K562 (cell line): ENCODE data around the gene AMPD3. TPM values are rescaled to one million over a fixed set of nuclear protein-coding genes. Genes with fewer than 3 reads are reported as not detected.

Experiments
- ATF7 ChIP-seq: fragments of 450-650 bp; IDR thresholded peaks from 2 replicates; pipeline ENCODE4 v1.7.1; 2014; ENCODE audit warnings: mild to moderate bottlenecking, moderate library complexity
- BHLHE40 ChIP-seq: IDR thresholded peaks from 2 replicates; pipeline ENCODE4 v1.6.1; 2011; ENCODE audit warnings: low read length, improper control_type of control experiment
- C11orf30 ChIP-seq: fragments of 450-650 bp; IDR thresholded peaks from 2 replicates; pipeline ENCODE4 v1.6.1; 2016; ENCODE audit warnings: low read depth, mild to moderate bottlenecking
- CBX3 ChIP-seq, 2 experiments: IDR thresholded peaks; 1 replicate in 1 of 2; 2 replicates in 1 of 2; pipeline ENCODE4 v1.6.1; 2012; ENCODE audit warnings: inconsistent platforms in 2 of 2, low read length in 2 of 2, borderline replicate concordance in 1 of 2, control low read depth in 1 of 2
- ESRRA ChIP-seq: fragments of 450-650 bp; IDR thresholded peaks from 2 replicates; pipeline ENCODE4 v1.6.1; 2014; ENCODE audit warnings: low read depth, mild to moderate bottlenecking, moderate library complexity, borderline replicate concordance
- ESRRB ChIP-seq: fragments of 250-450 bp; sonication (Bioruptor Pico); IDR thresholded peaks from 2 replicates; pipeline ENCODE4 v1.5.0; 2020; ENCODE audit warnings: mild to moderate bottlenecking, moderate library complexity, borderline replicate concordance
- ETV6 ChIP-seq, 3 experiments: fragments of 150-350 bp in 1 of 3; sonication (generic) in 1 of 3; formaldehyde crosslinking in 1 of 3; IDR thresholded peaks; 2 replicates each; pipeline versions ENCODE4 v1.6.1 to v1.8.0; 2014 to 2022; ENCODE audit warnings: borderline replicate concordance in 2 of 3, low read depth in 2 of 3, antibody characterized with exemption in 1 of 3, low read length in 1 of 3, mild to moderate bottlenecking in 1 of 3, missing genetic modification reagents in 1 of 3
- FIP1L1 ChIP-seq: fragments of 200-400 bp; formaldehyde crosslinking; IDR thresholded peaks from 2 replicates; pipeline ENCODE4 v1.6.1; 2018; ENCODE audit warnings: mild to moderate bottlenecking, low read depth, low read length; ENCODE audit not compliant: poor library complexity, severe bottlenecking
- HBP1 ChIP-seq: fragments of 450-650 bp; formaldehyde crosslinking; IDR thresholded peaks from 2 replicates; pipeline ENCODE4 v1.4.0; 2022; ENCODE audit warnings: missing genetic modification characterization
- HDAC6 ChIP-seq: IDR thresholded peaks from 2 replicates; pipeline ENCODE4 v1.6.1; 2012; ENCODE audit warnings: low read depth, mild to moderate bottlenecking, control low read depth, inconsistent platforms, low read length, moderate library complexity
- HNRNPL ChIP-seq: fragments of 200-400 bp; formaldehyde crosslinking; IDR thresholded peaks from 2 replicates; pipeline ENCODE4 v1.6.1; 2017; ENCODE audit warnings: low read depth, mild to moderate bottlenecking, low read length
- JUND ChIP-seq, 2 experiments: IDR thresholded peaks; 2 replicates in 1 of 2; 3 replicates in 1 of 2; pipeline ENCODE4 v1.6.1; 2011; ENCODE audit warnings: borderline replicate concordance in 2 of 2, low read depth in 2 of 2, low read length in 2 of 2, improper control_type of control experiment in 1 of 2, missing biosample characterization in 1 of 2, missing genetic modification characterization in 1 of 2, missing genetic modification reagents in 1 of 2
- MIER1 ChIP-seq: fragments of 450-650 bp; IDR thresholded peaks from 2 replicates; pipeline ENCODE4 v1.6.1; 2016; ENCODE audit warnings: antibody characterized with exemption, mild to moderate bottlenecking, low read depth
- NEUROD1 ChIP-seq: fragments of 150-350 bp; IDR thresholded peaks from 2 replicates; pipeline ENCODE4 v1.6.1; 2014; ENCODE audit warnings: borderline replicate concordance, low read length, low read depth; ENCODE audit not compliant: partially characterized antibody
- POLR2AphosphoS5 ChIP-seq: IDR thresholded peaks from 2 replicates; pipeline ENCODE4 v1.6.1; 2011; ENCODE audit warnings: mild to moderate bottlenecking, low read depth, low read length, moderate library complexity; ENCODE audit not compliant: control insufficient read depth, insufficient read depth
- SUPT5H ChIP-seq: fragments of 450-650 bp; IDR thresholded peaks from 2 replicates; pipeline ENCODE4 v1.6.1; 2016
- TAF1 ChIP-seq: IDR thresholded peaks from 2 replicates; pipeline ENCODE4 v1.6.1; 2011; ENCODE audit warnings: mild to moderate bottlenecking, low read length, moderate library complexity; ENCODE audit not compliant: insufficient read depth, control insufficient read depth, severe bottlenecking; ENCODE audit errors: extremely low read depth
- ZC3H8 ChIP-seq: fragments of 450-650 bp; IDR thresholded peaks from 2 replicates; pipeline ENCODE4 v1.6.1; 2017
- ZFP30 ChIP-seq: fragments of 250-450 bp; sonication (Bioruptor Pico); IDR thresholded peaks from 2 replicates; pipeline ENCODE4 v1.8.0; 2022; ENCODE audit warnings: moderate library complexity, mild to moderate bottlenecking, inconsistent platforms, borderline replicate concordance
- ZFX ChIP-seq: sonication (generic); formaldehyde crosslinking; IDR thresholded peaks from 2 replicates; pipeline ENCODE4 v1.8.0; 2022; ENCODE audit warnings: mild to moderate bottlenecking, missing genetic modification reagents, moderate library complexity
- ZNF146 ChIP-seq: IDR thresholded peaks from one replicate; pipeline ENCODE4 v1.6.1; 2018; ENCODE audit warnings: missing compliant biosample characterization; ENCODE audit not compliant: unreplicated experiment
- ZNF239 ChIP-seq: fragments of 250-450 bp; sonication (Bioruptor Pico); IDR thresholded peaks from 2 replicates; pipeline ENCODE4 v1.4.0; 2020; ENCODE audit warnings: mild to moderate bottlenecking
- ZNF384 ChIP-seq: IDR thresholded peaks from 2 replicates; pipeline ENCODE4 v1.6.1; 2012; ENCODE audit warnings: low read depth, low read length, improper control_type of control experiment
- polyA plus RNA-seq, 8 experiments: library from polyadenylated mRNA; depleted of rRNA in 4 of 8; stranded (reverse) in 5 of 8; unstranded in 3 of 8; fragments of >200 nt; fragmentation: Nextera tagmentation in 2 of 8; fragmentation: Illumina TruSeq in 1 of 8; extraction: Ambion mirVana in 2 of 8; extraction: Trizol in 1 of 8; gene quantifications; 2 replicates each; pipeline versions ENCODE4 v1.2.1 to v1.2.3, GENCODE V29; 2011 to 2014; ENCODE audit warnings: inconsistent platforms in 1 of 8, missing spikeins in 1 of 8
- total RNA-seq, 7 experiments: library from RNA; depleted of rRNA in 6 of 7; stranded (reverse); fragments of >200 nt in 6 of 7; fragmentation: Illumina TruSeq in 2 of 7; extraction: Trizol in 2 of 7; gene quantifications; 2 replicates each; pipeline versions ENCODE4 v1.2.1 to v1.2.3, GENCODE V29; 2011 to 2021; ENCODE audit warnings: low replicate concordance in 1 of 7
- TF ChIP-seq, protein P1 (sequence below): sonication (generic); formaldehyde crosslinking; IDR thresholded peaks from 2 replicates; pipeline ENCODE4 v1.8.0; 2022; ENCODE audit warnings: mild to moderate bottlenecking, missing genetic modification reagents, borderline replicate concordance

The AMPD3 gene
- total and polyA plus RNA-seq, 9 of the 15 experiments (the other 6 are each of a cell fraction or from before 2014, with no cell fraction given) = 4.4 to 23.6 (median 11.2) TPM

- TF ChIP-seq, protein P1, sequence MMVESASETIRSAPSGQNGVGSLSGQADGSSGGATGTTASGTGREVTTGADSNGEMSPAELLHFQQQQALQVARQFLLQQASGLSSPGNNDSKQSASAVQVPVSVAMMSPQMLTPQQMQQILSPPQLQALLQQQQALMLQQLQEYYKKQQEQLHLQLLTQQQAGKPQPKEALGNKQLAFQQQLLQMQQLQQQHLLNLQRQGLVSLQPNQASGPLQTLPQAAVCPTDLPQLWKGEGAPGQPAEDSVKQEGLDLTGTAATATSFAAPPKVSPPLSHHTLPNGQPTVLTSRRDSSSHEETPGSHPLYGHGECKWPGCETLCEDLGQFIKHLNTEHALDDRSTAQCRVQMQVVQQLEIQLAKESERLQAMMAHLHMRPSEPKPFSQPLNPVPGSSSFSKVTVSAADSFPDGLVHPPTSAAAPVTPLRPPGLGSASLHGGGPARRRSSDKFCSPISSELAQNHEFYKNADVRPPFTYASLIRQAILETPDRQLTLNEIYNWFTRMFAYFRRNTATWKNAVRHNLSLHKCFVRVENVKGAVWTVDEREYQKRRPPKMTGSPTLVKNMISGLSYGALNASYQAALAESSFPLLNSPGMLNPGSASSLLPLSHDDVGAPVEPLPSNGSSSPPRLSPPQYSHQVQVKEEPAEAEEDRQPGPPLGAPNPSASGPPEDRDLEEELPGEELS (CRISPR knock-in tag) = no peak
- peak; percentile 61 for TF ChIP-seq JUND (IDR thresholded peaks at IDR 0.05; ENCODE audit: borderline replicate concordance, low read depth, low read length)
- peak; percentile 13; the same call in 1 of the 3 replicates for TF ChIP-seq JUND (tag; IDR thresholded peaks at IDR 0.05; ENCODE audit: borderline replicate concordance, low read depth, low read length)
- TF ChIP-seq ATF7 = peak; percentile 77
- TF ChIP-seq ZNF146 (CRISPR knock-in tag) = peak; percentile 28
- TF ChIP-seq NEUROD1 = peak; percentile 59
- peak; percentile 91 for TF ChIP-seq POLR2AphosphoS5
- TF ChIP-seq MIER1 = no peak
- peak; percentile 100 for TF ChIP-seq ZFX
- TF ChIP-seq TAF1 = peak; percentile 80
- TF ChIP-seq BHLHE40 = peak; percentile 24; the same call in 1 of the 2 replicates
- TF ChIP-seq ETV6 (IDR thresholded peaks at IDR 0.05; ENCODE audit: borderline replicate concordance in 1 of 2, low read depth in 2 of 2, low read length in 1 of 2) = no peak; a peak in 1 of 4 replicates
- no peak for TF ChIP-seq ETV6 (CRISPR knock-in tag; IDR thresholded peaks at IDR 0.05; ENCODE audit: borderline replicate concordance)
- TF ChIP-seq FIP1L1 = peak; percentile 42
- TF ChIP-seq ESRRB (CRISPR knock-in tag) = no peak
- no peak for TF ChIP-seq ZNF239 (CRISPR knock-in tag)
- peak in 1 of 2 experiments; percentile 16; a peak in 1 of 3 replicates for TF ChIP-seq CBX3 (IDR thresholded peaks at IDR 0.05; ENCODE audit: borderline replicate concordance in 1 of 2, low read length in 2 of 2)
- TF ChIP-seq HBP1 (CRISPR knock-in tag) = no peak
- peak; percentile 94 for TF ChIP-seq SUPT5H
- TF ChIP-seq HDAC6 = 0 out of 2 replicates have a peak, but pooled peaks have one; percentile 48
- no peak for TF ChIP-seq ZC3H8
- peak; percentile 79 for TF ChIP-seq C11orf30
- 0 out of 2 replicates have a peak, but pooled peaks have one; percentile 14 for TF ChIP-seq ZNF384
- peak; percentile 45; the same call in 1 of the 2 replicates for TF ChIP-seq HNRNPL
- TF ChIP-seq ZFP30 (CRISPR knock-in tag) = no peak
- peak; percentile 73; the same call in 1 of the 2 replicates for TF ChIP-seq ESRRA
Measured at GRCh38 chr11:10540915-10541560, 86.0 kb downstream of the AMPD3 start, which contains the start of gene RNF141 (continued).
